ENCODE data around the gene RHAG.

- TF ChIP-seq, protein P1, sequence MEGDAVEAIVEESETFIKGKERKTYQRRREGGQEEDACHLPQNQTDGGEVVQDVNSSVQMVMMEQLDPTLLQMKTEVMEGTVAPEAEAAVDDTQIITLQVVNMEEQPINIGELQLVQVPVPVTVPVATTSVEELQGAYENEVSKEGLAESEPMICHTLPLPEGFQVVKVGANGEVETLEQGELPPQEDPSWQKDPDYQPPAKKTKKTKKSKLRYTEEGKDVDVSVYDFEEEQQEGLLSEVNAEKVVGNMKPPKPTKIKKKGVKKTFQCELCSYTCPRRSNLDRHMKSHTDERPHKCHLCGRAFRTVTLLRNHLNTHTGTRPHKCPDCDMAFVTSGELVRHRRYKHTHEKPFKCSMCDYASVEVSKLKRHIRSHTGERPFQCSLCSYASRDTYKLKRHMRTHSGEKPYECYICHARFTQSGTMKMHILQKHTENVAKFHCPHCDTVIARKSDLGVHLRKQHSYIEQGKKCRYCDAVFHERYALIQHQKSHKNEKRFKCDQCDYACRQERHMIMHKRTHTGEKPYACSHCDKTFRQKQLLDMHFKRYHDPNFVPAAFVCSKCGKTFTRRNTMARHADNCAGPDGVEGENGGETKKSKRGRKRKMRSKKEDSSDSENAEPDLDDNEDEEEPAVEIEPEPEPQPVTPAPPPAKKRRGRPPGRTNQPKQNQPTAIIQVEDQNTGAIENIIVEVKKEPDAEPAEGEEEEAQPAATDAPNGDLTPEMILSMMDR (IDR thresholded peaks at IDR 0.05; ENCODE audit: low read depth, low read length, poor library complexity, severe bottlenecking): no peak
- TF ChIP-seq EZH2phosphoT487 (IDR thresholded peaks at IDR 0.05; ENCODE audit: borderline replicate concordance, low read length): no peak
Measured at GRCh38 chr6:49646130-49646824, 9.6 kb upstream of the RHAG start.
